K562 (cell line): Measurements from ENCODE around the gene CREB5.

ENCODE experiments used
- CTCF ChIP-seq, 3 experiments: IDR thresholded peaks in 2 of 3; conservative IDR thresholded peaks in 1 of 3; 2 replicates each; pipeline ENCODE4 v1.5.1; 2011 to 2012; ENCODE audit warnings: low read length in 3 of 3, mild to moderate bottlenecking in 3 of 3, control low read depth in 2 of 3, improper control_type of control experiment in 1 of 3, inconsistent platforms in 1 of 3, low read depth in 1 of 3, mixed read lengths in 1 of 3, moderate library complexity in 1 of 3; ENCODE audit not compliant: insufficient read depth in 2 of 3
- EZH2 ChIP-seq: IDR thresholded peaks from 2 replicates; pipeline ENCODE4 v1.6.1; 2012; ENCODE audit warnings: low read depth, mild to moderate bottlenecking, inconsistent platforms, low read length, borderline replicate concordance
- JUNB ChIP-seq: fragments of 450-650 bp; formaldehyde crosslinking; conservative IDR thresholded peaks from 2 replicates; pipeline ENCODE4 v1.4.0; 2020; ENCODE audit warnings: mild to moderate bottlenecking
- JUND ChIP-seq, 2 experiments: IDR thresholded peaks; 2 replicates in 1 of 2; 3 replicates in 1 of 2; pipeline ENCODE4 v1.6.1; 2011; ENCODE audit warnings: borderline replicate concordance in 2 of 2, low read depth in 2 of 2, low read length in 2 of 2, improper control_type of control experiment in 1 of 2, missing biosample characterization in 1 of 2, missing genetic modification characterization in 1 of 2, missing genetic modification reagents in 1 of 2
- NUFIP1 ChIP-seq: fragments of 450-650 bp; IDR thresholded peaks from 2 replicates; pipeline ENCODE4 v1.6.1; 2018; ENCODE audit not compliant: partially characterized antibody
- RAD21 ChIP-seq, 2 experiments: fragments of 250-450 bp in 1 of 2; fragments of 450-650 bp in 1 of 2; sonication (Bioruptor Pico) in 1 of 2; formaldehyde crosslinking in 1 of 2; IDR thresholded peaks in 1 of 2; conservative IDR thresholded peaks in 1 of 2; 2 replicates each; pipeline versions ENCODE4 v1.4.0 to v1.8.0; 2020 to 2022; ENCODE audit warnings: mild to moderate bottlenecking in 2 of 2, moderate library complexity in 1 of 2
- REST ChIP-seq, 2 experiments: fragments of 450-650 bp; formaldehyde crosslinking in 1 of 2; IDR thresholded peaks; 2 replicates each; pipeline versions ENCODE4 v1.4.0 to v1.6.1; 2014 to 2020; ENCODE audit warnings: mild to moderate bottlenecking in 2 of 2, borderline replicate concordance in 1 of 2, low read depth in 1 of 2
- TCF3 ChIP-seq: sonication (generic); formaldehyde crosslinking; IDR thresholded peaks from 2 replicates; pipeline ENCODE4 v1.4.0; 2020; ENCODE audit warnings: mild to moderate bottlenecking, missing genetic modification reagents
- USF2 ChIP-seq: sonication (generic); formaldehyde crosslinking; IDR thresholded peaks from 2 replicates; pipeline ENCODE4 v1.5.0; 2020; ENCODE audit warnings: missing genetic modification reagents
- ZNF121 ChIP-seq: sonication (generic); formaldehyde crosslinking; conservative IDR thresholded peaks from 2 replicates; pipeline ENCODE4 v1.8.0; 2022; ENCODE audit warnings: missing genetic modification reagents
- ZNF232 ChIP-seq: sonication (generic); formaldehyde crosslinking; IDR thresholded peaks from 2 replicates; pipeline ENCODE4 v1.8.0; 2022; ENCODE audit warnings: mild to moderate bottlenecking, missing genetic modification reagents
- ZNF740 ChIP-seq, 3 experiments: fragments of 200-800 bp in 1 of 3; sonication (Bioruptor generic) in 1 of 3; sonication (generic) in 1 of 3; formaldehyde crosslinking in 1 of 3; IDR thresholded peaks; 2 replicates each; pipeline versions ENCODE4 v1.6.1 to v1.8.0; 2016 to 2022; ENCODE audit warnings: mild to moderate bottlenecking in 2 of 3, missing compliant biosample characterization in 2 of 3, missing genetic modification characterization in 2 of 3, missing genetic modification reagents in 1 of 3

- TF ChIP-seq REST (IDR thresholded peaks at IDR 0.05; ENCODE audit: borderline replicate concordance) (no peak), REST (CRISPR knock-in tag; IDR thresholded peaks at IDR 0.05; ENCODE audit: low read depth) (no peak), JUND (IDR thresholded peaks at IDR 0.05; ENCODE audit: borderline replicate concordance, low read depth, low read length) (no peak), JUND (tag; IDR thresholded peaks at IDR 0.05; ENCODE audit: borderline replicate concordance, low read depth, low read length) (no peak), RAD21 (CRISPR knock-in tag; conservative IDR thresholded peaks at IDR 0.05 in 1 of 2, IDR thresholded peaks at IDR 0.05 in 1 of 2) (no peak), CTCF (IDR thresholded peaks at IDR 0.05 in 2 of 3, conservative IDR thresholded peaks at IDR 0.05 in 1 of 3; ENCODE audit: insufficient read depth in 2 of 3, low read depth in 1 of 3, low read length in 3 of 3) (no peak), TCF3 (CRISPR knock-in tag) (no peak), EZH2 (no peak), ZNF232 (no peak), USF2 (CRISPR knock-in tag) (no peak), NUFIP1 (no peak), ZNF121 (no peak), JUNB (no peak), ZNF740 (CRISPR knock-in tag; IDR thresholded peaks at IDR 0.05) (no peak), ZNF740 (tag; IDR thresholded peaks at IDR 0.05) (no peak)
These were observed 81.2 kb downstream of the CREB5 start for GRCh38 chr7:28493477-28493876.
